WTC11 (cell line): ENCODE results near the gene GAR1. TPM values are rescaled to one million over a fixed set of nuclear protein-coding genes. Genes with fewer than 3 reads are reported as not detected.

Experiments
- ATAC-seq: fragments of 200-7000 bp; cut with Tn5 transposase; 2 replicates; pipeline ENCODE4 v1.10.0; 2021; ENCODE audit warnings: mild to moderate bottlenecking, moderate library complexity
- CTCF ChIA-PET: fragments of 300-600 bp; sonication (Branson Sonifier 250); formaldehyde crosslinking; loops from one replicate; lab custom pipeline; 2021; ENCODE audit warnings: antibody characterized with exemption; lab: Charles Lee
- POLR2A ChIA-PET: fragments of 350-600 bp; sonication (Branson Sonifier 250); formaldehyde crosslinking; loops from one replicate; lab custom pipeline; 2021; ENCODE audit warnings: antibody characterized with exemption; lab: Charles Lee
- DNase-seq: peaks from one replicate; pipeline ENCODE4 v3.0.0; 2021; ENCODE audit warnings: low spot score
- H3K27ac Mint-ChIP-seq: 2 replicates; pipeline ENCODE4 v1.8.0; 2021; ENCODE audit warnings: mixed read lengths
- H3K27me3 Mint-ChIP-seq: 2 replicates; pipeline ENCODE4 v1.8.0; 2021; ENCODE audit warnings: low read depth, mild to moderate bottlenecking, moderate library complexity, mixed read lengths
- H3K36me3 Mint-ChIP-seq: 2 replicates; pipeline ENCODE4 v1.8.0; 2021; ENCODE audit warnings: mixed read lengths
- H3K4me1 Mint-ChIP-seq: 2 replicates; pipeline ENCODE4 v1.8.0; 2022; ENCODE audit warnings: mixed read lengths
- H3K4me3 Mint-ChIP-seq: 2 replicates; pipeline ENCODE4 v1.8.0; 2021; ENCODE audit warnings: mild to moderate bottlenecking, moderate library complexity, mixed read lengths
- H3K9me3 Mint-ChIP-seq: 2 replicates; pipeline ENCODE4 v1.8.0; 2021; ENCODE audit warnings: mixed read lengths
- ATF1 ChIP-seq: sonication (generic); formaldehyde crosslinking; IDR thresholded peaks from 2 replicates; pipeline ENCODE4 v1.8.1; 2023; ENCODE audit warnings: mild to moderate bottlenecking, moderate library complexity, missing genetic modification reagents
- E2F5 ChIP-seq: sonication (generic); formaldehyde crosslinking; IDR thresholded peaks from 2 replicates; pipeline ENCODE4 v1.8.1; 2022; ENCODE audit warnings: mild to moderate bottlenecking, moderate library complexity, missing genetic modification reagents
- FOXK1 ChIP-seq: sonication (generic); formaldehyde crosslinking; IDR thresholded peaks from 2 replicates; pipeline ENCODE4 v1.8.0; 2022; ENCODE audit warnings: mild to moderate bottlenecking, moderate library complexity, missing genetic modification reagents
- KAT7 ChIP-seq: sonication (generic); formaldehyde crosslinking; IDR thresholded peaks from 2 replicates; pipeline ENCODE4 v1.8.1; 2023; ENCODE audit warnings: missing genetic modification reagents, mild to moderate bottlenecking, borderline replicate concordance
- MYBL2 ChIP-seq: sonication (generic); formaldehyde crosslinking; IDR thresholded peaks from 2 replicates; pipeline ENCODE4 v1.8.1; 2023; ENCODE audit warnings: mild to moderate bottlenecking, moderate library complexity, missing genetic modification reagents
- SP1 ChIP-seq: sonication (generic); formaldehyde crosslinking; conservative IDR thresholded peaks from 2 replicates; pipeline ENCODE4 v1.8.1; 2022; ENCODE audit warnings: missing genetic modification reagents
- TEAD1 ChIP-seq: sonication (generic); formaldehyde crosslinking; IDR thresholded peaks from 2 replicates; pipeline ENCODE4 v1.8.0; 2022; ENCODE audit warnings: mild to moderate bottlenecking, missing genetic modification reagents
- TEAD4 ChIP-seq: sonication (generic); formaldehyde crosslinking; IDR thresholded peaks from 2 replicates; pipeline ENCODE4 v1.8.0; 2022; ENCODE audit warnings: mild to moderate bottlenecking, missing genetic modification reagents
- ZNF423 ChIP-seq: fragments of 250-450 bp; sonication (Bioruptor Pico); IDR thresholded peaks from 2 replicates; pipeline ENCODE4 v2.1.2; 2022; ENCODE audit warnings: mild to moderate bottlenecking, moderate library complexity
- ZNF671 ChIP-seq: fragments of 250-450 bp; sonication (Bioruptor Pico); IDR thresholded peaks from 2 replicates; pipeline ENCODE4 v1.8.0; 2021; ENCODE audit warnings: mild to moderate bottlenecking
- total RNA-seq: library from RNA; stranded (reverse); gene quantifications from 3 replicates; pipeline ENCODE4 v1.2.3, GENCODE V29; 2021
- TF ChIP-seq, protein P1 (sequence below): sonication (generic); formaldehyde crosslinking; IDR thresholded peaks from 2 replicates; pipeline ENCODE4 v1.8.1; 2022; ENCODE audit warnings: low read depth, missing genetic modification reagents, borderline replicate concordance
- TF ChIP-seq, protein P2 (sequence below): fragments of 250-450 bp; sonication (Bioruptor Pico); IDR thresholded peaks from 2 replicates; pipeline ENCODE4 v1.9.0; 2021; ENCODE audit warnings: mild to moderate bottlenecking
- TF ChIP-seq, protein P3 (sequence below): sonication (generic); formaldehyde crosslinking; IDR thresholded peaks from 2 replicates; pipeline ENCODE4 v1.8.1; 2023; ENCODE audit warnings: mild to moderate bottlenecking, missing genetic modification reagents, borderline replicate concordance
- TF ChIP-seq, protein P4 (sequence below): fragments of 250-450 bp; sonication (Bioruptor Pico); IDR thresholded peaks from 2 replicates; pipeline ENCODE4 v1.9.0; 2021; ENCODE audit warnings: mild to moderate bottlenecking, borderline replicate concordance
- TF ChIP-seq, protein P5 (sequence below): fragments of 250-450 bp; sonication (Bioruptor Pico); IDR thresholded peaks from 2 replicates; pipeline ENCODE4 v2.1.2; 2022; ENCODE audit warnings: mild to moderate bottlenecking, moderate library complexity
- TF ChIP-seq, protein P6 (sequence below): fragments of 250-450 bp; sonication (Bioruptor Pico); IDR thresholded peaks from 2 replicates; pipeline ENCODE4 v1.9.0; 2021; ENCODE audit warnings: mild to moderate bottlenecking

The GAR1 gene
- total RNA-seq, 1 experiment from 2014 or later = 32.3 TPM

- H3K27ac Mint-ChIP-seq = no peak overlapping the region
- CTCF ChIA-PET = no interaction called here
- no peak for TF ChIP-seq ZNF423 (CRISPR knock-in tag)
- TF ChIP-seq, all 79 proteins: peak for 0
- POLR2A ChIA-PET = no interaction called here
- DNase-seq (no peak), ATAC-seq (no peak)
- Mint-ChIP-seq H3K4me1 (no peaks in the 10 kb centered on the region), H3K27me3 (no peaks in the 10 kb centered on the region; the same call in 1 of the 2 replicates), H3K9me3 (no peaks in the 10 kb centered on the region), H3K4me3 (no peak overlapping the region), H3K36me3 (no peaks in the 10 kb centered on the region)
These were observed 27.8 kb upstream of the GAR1 start for GRCh38 chr4:109787807-109788206.

DNA sequence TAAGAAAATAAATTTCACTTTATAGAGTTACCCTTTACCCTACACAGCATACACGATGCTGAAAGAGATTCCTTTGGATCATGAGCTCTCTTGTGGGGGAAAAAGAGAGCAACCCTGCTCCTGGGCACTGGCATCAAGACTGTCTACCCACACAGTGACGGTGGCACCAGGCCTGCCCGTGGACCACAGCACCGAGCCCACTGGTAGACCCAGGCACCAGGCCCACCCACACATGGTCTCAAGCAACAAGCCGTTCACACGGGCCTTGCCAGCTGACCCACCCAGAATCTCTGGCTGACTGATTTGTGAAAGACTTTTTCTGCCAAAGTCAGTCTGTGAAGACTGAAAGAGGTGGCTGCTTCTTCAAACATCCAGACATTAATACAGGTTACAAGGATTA, 20.5 kb upstream of the GAR1 start:
- no peaks in the 10 kb centered on the region for H3K4me1 Mint-ChIP-seq
- ATAC-seq (no peak), DNase-seq (no peak)
- no peak overlapping the region for H3K27ac Mint-ChIP-seq
- ChIA-PET POLR2A (no interaction called here), CTCF (interaction anchor here (0.7 kb wide), 1 partner anchor 9 kb away, joined by 3 read pairs; no protein-coding TSS in a partner anchor)
- TF ChIP-seq TEAD1 (no peak), E2F5 (CRISPR knock-in tag) (no peak), ZNF671 (CRISPR knock-in tag) (no peak), KAT7 (CRISPR knock-in tag) (no peak), FOXK1 (CRISPR knock-in tag) (no peak), ATF1 (CRISPR knock-in tag) (no peak), SP1 (CRISPR knock-in tag) (no peak), TEAD4 (CRISPR knock-in tag) (no peak)
- TF ChIP-seq, protein P1, sequence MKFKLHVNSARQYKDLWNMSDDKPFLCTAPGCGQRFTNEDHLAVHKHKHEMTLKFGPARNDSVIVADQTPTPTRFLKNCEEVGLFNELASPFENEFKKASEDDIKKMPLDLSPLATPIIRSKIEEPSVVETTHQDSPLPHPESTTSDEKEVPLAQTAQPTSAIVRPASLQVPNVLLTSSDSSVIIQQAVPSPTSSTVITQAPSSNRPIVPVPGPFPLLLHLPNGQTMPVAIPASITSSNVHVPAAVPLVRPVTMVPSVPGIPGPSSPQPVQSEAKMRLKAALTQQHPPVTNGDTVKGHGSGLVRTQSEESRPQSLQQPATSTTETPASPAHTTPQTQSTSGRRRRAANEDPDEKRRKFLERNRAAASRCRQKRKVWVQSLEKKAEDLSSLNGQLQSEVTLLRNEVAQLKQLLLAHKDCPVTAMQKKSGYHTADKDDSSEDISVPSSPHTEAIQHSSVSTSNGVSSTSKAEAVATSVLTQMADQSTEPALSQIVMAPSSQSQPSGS (CRISPR knock-in tag) = no peak
- TF ChIP-seq, protein P2, sequence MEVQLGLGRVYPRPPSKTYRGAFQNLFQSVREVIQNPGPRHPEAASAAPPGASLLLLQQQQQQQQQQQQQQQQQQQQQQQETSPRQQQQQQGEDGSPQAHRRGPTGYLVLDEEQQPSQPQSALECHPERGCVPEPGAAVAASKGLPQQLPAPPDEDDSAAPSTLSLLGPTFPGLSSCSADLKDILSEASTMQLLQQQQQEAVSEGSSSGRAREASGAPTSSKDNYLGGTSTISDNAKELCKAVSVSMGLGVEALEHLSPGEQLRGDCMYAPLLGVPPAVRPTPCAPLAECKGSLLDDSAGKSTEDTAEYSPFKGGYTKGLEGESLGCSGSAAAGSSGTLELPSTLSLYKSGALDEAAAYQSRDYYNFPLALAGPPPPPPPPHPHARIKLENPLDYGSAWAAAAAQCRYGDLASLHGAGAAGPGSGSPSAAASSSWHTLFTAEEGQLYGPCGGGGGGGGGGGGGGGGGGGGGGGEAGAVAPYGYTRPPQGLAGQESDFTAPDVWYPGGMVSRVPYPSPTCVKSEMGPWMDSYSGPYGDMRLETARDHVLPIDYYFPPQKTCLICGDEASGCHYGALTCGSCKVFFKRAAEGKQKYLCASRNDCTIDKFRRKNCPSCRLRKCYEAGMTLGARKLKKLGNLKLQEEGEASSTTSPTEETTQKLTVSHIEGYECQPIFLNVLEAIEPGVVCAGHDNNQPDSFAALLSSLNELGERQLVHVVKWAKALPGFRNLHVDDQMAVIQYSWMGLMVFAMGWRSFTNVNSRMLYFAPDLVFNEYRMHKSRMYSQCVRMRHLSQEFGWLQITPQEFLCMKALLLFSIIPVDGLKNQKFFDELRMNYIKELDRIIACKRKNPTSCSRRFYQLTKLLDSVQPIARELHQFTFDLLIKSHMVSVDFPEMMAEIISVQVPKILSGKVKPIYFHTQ (CRISPR knock-in tag) = no peak
- TF ChIP-seq, protein P3, sequence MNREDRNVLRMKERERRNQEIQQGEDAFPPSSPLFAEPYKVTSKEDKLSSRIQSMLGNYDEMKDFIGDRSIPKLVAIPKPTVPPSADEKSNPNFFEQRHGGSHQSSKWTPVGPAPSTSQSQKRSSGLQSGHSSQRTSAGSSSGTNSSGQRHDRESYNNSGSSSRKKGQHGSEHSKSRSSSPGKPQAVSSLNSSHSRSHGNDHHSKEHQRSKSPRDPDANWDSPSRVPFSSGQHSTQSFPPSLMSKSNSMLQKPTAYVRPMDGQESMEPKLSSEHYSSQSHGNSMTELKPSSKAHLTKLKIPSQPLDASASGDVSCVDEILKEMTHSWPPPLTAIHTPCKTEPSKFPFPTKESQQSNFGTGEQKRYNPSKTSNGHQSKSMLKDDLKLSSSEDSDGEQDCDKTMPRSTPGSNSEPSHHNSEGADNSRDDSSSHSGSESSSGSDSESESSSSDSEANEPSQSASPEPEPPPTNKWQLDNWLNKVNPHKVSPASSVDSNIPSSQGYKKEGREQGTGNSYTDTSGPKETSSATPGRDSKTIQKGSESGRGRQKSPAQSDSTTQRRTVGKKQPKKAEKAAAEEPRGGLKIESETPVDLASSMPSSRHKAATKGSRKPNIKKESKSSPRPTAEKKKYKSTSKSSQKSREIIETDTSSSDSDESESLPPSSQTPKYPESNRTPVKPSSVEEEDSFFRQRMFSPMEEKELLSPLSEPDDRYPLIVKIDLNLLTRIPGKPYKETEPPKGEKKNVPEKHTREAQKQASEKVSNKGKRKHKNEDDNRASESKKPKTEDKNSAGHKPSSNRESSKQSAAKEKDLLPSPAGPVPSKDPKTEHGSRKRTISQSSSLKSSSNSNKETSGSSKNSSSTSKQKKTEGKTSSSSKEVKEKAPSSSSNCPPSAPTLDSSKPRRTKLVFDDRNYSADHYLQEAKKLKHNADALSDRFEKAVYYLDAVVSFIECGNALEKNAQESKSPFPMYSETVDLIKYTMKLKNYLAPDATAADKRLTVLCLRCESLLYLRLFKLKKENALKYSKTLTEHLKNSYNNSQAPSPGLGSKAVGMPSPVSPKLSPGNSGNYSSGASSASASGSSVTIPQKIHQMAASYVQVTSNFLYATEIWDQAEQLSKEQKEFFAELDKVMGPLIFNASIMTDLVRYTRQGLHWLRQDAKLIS (CRISPR knock-in tag) = no peak
- peaks cover 31% of the 10 kb centered on the region for H3K9me3 Mint-ChIP-seq
- no peaks in the 10 kb centered on the region for H3K36me3 Mint-ChIP-seq
- no peaks in the 10 kb centered on the region; the same call in 1 of the 2 replicates for H3K27me3 Mint-ChIP-seq
- H3K4me3 Mint-ChIP-seq = no peak overlapping the region

GRCh38 chr4:109798866-109799265, 16.7 kb upstream of the GAR1 start:
- POLR2A ChIA-PET = no interaction called here
- no peak overlapping the region for H3K27ac Mint-ChIP-seq
- H3K36me3 Mint-ChIP-seq = no peaks in the 10 kb centered on the region
- no peak for DNase-seq
- peaks cover 31% of the 10 kb centered on the region for H3K9me3 Mint-ChIP-seq
- no peaks in the 10 kb centered on the region; the same call in 1 of the 2 replicates for H3K27me3 Mint-ChIP-seq
- CTCF ChIA-PET = no interaction called here
- H3K4me1 Mint-ChIP-seq = no peaks in the 10 kb centered on the region
- ATAC-seq = peak; percentile 86
- no peak overlapping the region for H3K4me3 Mint-ChIP-seq
- TF ChIP-seq MYBL2 (CRISPR knock-in tag) (no peak), TEAD4 (CRISPR knock-in tag) (no peak), ZNF423 (CRISPR knock-in tag) (no peak)
- TF ChIP-seq, protein P4, sequence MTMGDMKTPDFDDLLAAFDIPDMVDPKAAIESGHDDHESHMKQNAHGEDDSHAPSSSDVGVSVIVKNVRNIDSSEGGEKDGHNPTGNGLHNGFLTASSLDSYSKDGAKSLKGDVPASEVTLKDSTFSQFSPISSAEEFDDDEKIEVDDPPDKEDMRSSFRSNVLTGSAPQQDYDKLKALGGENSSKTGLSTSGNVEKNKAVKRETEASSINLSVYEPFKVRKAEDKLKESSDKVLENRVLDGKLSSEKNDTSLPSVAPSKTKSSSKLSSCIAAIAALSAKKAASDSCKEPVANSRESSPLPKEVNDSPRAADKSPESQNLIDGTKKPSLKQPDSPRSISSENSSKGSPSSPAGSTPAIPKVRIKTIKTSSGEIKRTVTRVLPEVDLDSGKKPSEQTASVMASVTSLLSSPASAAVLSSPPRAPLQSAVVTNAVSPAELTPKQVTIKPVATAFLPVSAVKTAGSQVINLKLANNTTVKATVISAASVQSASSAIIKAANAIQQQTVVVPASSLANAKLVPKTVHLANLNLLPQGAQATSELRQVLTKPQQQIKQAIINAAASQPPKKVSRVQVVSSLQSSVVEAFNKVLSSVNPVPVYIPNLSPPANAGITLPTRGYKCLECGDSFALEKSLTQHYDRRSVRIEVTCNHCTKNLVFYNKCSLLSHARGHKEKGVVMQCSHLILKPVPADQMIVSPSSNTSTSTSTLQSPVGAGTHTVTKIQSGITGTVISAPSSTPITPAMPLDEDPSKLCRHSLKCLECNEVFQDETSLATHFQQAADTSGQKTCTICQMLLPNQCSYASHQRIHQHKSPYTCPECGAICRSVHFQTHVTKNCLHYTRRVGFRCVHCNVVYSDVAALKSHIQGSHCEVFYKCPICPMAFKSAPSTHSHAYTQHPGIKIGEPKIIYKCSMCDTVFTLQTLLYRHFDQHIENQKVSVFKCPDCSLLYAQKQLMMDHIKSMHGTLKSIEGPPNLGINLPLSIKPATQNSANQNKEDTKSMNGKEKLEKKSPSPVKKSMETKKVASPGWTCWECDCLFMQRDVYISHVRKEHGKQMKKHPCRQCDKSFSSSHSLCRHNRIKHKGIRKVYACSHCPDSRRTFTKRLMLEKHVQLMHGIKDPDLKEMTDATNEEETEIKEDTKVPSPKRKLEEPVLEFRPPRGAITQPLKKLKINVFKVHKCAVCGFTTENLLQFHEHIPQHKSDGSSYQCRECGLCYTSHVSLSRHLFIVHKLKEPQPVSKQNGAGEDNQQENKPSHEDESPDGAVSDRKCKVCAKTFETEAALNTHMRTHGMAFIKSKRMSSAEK = no peak
- TF ChIP-seq, protein P5, sequence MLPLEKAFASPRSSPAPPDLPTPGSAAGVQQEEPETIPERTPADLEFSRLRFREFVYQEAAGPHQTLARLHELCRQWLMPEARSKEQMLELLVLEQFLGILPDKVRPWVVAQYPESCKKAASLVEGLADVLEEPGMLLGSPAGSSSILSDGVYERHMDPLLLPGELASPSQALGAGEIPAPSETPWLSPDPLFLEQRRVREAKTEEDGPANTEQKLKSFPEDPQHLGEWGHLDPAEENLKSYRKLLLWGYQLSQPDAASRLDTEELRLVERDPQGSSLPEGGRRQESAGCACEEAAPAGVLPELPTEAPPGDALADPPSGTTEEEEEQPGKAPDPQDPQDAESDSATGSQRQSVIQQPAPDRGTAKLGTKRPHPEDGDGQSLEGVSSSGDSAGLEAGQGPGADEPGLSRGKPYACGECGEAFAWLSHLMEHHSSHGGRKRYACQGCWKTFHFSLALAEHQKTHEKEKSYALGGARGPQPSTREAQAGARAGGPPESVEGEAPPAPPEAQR (CRISPR knock-in tag) = no peak
- TF ChIP-seq, protein P6, sequence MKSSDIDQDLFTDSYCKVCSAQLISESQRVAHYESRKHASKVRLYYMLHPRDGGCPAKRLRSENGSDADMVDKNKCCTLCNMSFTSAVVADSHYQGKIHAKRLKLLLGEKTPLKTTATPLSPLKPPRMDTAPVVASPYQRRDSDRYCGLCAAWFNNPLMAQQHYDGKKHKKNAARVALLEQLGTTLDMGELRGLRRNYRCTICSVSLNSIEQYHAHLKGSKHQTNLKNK (CRISPR knock-in tag) = no peak
